Measurements from ENCODE around the gene USP13. TPM values are rescaled to one million over a fixed set of nuclear protein-coding genes. Genes with fewer than 3 reads are reported as not detected.
A peak's percentile ranks its signal among the peaks of the same experiment; 100 is the strongest.

Gene USP13
- total RNA-seq, 1 donor = 14.4 TPM

GRCh38 chr3:179828738-179829137 is 175.9 kb downstream of the USP13 start:
- DNase-seq (ENCODE audit: low read depth) = no peak
- no peak overlapping the region for H3K4me3 ChIP-seq (ENCODE audit: low read depth, low read length)
- no peak for TF ChIP-seq CTCF (IDR thresholded peaks at IDR 0.05; ENCODE audit: insufficient read depth, low read length)

DNA sequence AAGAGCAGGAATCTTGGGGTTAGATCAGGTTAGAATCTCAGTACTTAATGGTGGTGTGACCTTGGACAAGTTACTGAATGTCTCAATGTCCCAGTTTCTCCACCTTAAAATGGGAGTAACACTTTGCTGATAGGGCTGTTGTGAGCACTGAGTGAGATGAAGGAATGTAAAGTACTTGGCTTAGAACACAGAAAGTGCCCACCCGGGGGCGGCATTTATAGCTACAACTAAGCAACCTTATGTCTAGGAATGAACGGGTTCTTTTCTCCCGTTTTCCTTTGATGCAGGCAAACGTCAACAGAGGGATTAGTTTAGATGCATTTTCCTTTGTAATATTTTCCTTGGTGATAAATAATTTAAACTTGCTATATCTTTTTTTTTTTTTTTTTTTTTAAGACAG is 176.6 kb downstream of the USP13 start:
- TF ChIP-seq CTCF (IDR thresholded peaks at IDR 0.05; ENCODE audit: insufficient read depth, low read length) = no peak
- DNase-seq (ENCODE audit: low read depth) = no peak
- H3K4me3 ChIP-seq (ENCODE audit: low read depth, low read length) = no peak overlapping the region

DNA sequence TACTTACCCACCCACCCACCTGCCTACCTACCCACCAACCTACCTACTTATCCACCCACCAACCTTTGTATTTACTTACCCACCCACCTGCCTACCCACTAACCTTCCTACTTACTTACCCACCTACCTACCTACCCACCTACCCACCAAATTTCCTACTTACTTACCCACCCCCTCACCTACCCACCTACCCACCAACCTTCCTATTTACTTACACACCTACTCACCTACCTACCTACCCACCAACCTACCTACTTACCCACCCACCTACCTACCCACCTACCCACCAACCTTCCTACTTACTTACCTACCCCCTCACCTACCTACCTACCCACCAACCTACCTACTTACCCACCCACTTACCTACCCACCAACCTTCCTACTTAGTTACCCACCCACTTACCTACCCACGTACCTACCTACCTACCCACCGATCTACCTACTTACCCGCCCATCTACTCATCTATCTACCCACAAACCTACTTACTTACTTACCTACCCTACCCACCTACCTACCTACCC is 179.6 kb downstream of the USP13 start:
- DNase-seq (ENCODE audit: low read depth) = no peak
- TF ChIP-seq CTCF (IDR thresholded peaks at IDR 0.05; ENCODE audit: insufficient read depth, low read length) = no peak

DNA sequence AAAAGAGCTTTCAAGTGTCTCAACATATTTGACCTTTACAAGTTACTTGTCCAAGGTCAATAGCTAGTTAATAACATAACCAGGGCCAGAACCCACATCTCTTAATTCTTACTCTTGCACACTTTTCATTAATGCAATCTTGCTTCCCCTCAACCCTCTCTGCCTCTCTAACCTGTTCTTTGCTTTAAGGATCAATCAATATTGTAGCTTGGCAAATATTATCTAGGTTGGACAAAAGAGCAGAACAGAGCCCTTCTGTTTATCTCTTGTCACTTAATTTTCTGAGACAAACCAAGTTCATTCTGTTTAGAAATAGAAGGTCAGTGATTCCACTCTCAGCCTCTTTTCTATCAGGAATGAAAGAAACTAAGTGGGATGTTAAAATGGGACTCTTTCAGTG is 180.5 kb downstream of the USP13 start:
- TF ChIP-seq CTCF (IDR thresholded peaks at IDR 0.05; ENCODE audit: insufficient read depth, low read length) = no peak
- no peak overlapping the region for H3K4me3 ChIP-seq (ENCODE audit: low read depth, low read length)
- DNase-seq (ENCODE audit: low read depth) = no peak

More for the DNA sequence above, 179.6 kb downstream of the USP13 start:
- H3K4me3 ChIP-seq (ENCODE audit: low read depth, low read length) = no peak overlapping the region

DNA sequence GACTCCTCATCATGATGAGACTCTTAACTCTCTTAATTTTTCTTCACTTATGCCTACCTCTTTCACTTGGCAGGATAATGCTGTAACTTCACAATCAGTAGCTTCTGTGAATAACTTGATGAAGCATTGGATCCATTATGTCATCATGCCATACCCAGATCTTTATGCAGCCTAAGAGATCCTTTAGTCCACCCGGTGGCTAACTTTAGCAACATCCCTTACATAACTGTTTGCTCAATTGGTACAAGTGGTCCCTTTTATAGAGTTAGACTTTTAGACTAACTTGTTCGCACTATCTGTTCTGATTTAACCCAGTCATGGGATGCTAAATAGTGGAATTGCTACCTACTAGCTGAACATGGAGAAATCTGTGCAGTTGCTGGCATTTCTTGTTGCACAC is 184.5 kb downstream of the USP13 start:
- no peak overlapping the region for H3K4me3 ChIP-seq (ENCODE audit: low read depth, low read length)
- peak; percentile 20 for DNase-seq (ENCODE audit: low read depth)
- TF ChIP-seq CTCF (IDR thresholded peaks at IDR 0.05; ENCODE audit: insufficient read depth, low read length) = no peak

Small RNAs within 50 kb of the gene (small RNA-seq; reads per million reads assigned to genes)
- gene RF01210 = not detected

Other genes starting within 250 kb of the USP13 start
- gene GNB4, start 201.6 kb upstream of the USP13 start, total RNA-seq (ENCODE audit: low replicate concordance) = 50.5 and 63.4 TPM in 2 replicates
- gene ACTL6A, start 90.1 kb upstream of the USP13 start, total RNA-seq (ENCODE audit: low replicate concordance) = 72.8 and 154 TPM in 2 replicates
- 40.6 and 43.7 TPM in 2 replicates for gene MRPL47, start 48.4 kb upstream of the USP13 start, total RNA-seq (ENCODE audit: low replicate concordance)
- gene NDUFB5, start 48.2 kb upstream of the USP13 start, total RNA-seq (ENCODE audit: low replicate concordance) = 135 and 148 TPM in 2 replicates